Gastrocnemius medialis (tissue), 4 donors: ENCODE results near the gene ENGASE.

ENCODE experiments used
- CTCF ChIP-seq, 5 experiments: fragments of 450-650 bp in 3 of 5; fragments of 200-600 bp in 2 of 5; sonication (generic) in 2 of 5; IDR thresholded peaks in 4 of 5; conservative IDR thresholded peaks in 1 of 5; 1 replicate in 4 of 5; 2 replicates in 1 of 5; pipeline ENCODE4 v1.5.1; 2016 to 2019; ENCODE audit warnings: antibody characterized with exemption in 5 of 5, mild to moderate bottlenecking in 3 of 5, moderate library complexity in 3 of 5
- POLR2A ChIP-seq, 2 donors: fragments of 450-650 bp; IDR thresholded peaks; one replicate each; pipeline ENCODE4 v1.6.1; 2017; ENCODE audit warnings: antibody characterized with exemption in 2 of 2, mild to moderate bottlenecking in 2 of 2, moderate library complexity in 2 of 2

GRCh38 chr17:79073706-79074088 lies 927 bp upstream of the ENGASE start:
- no peak for TF ChIP-seq CTCF (IDR thresholded peaks at IDR 0.05 in 4 of 5, conservative IDR thresholded peaks at IDR 0.05 in 1 of 5)
- TF ChIP-seq POLR2A (IDR thresholded peaks at IDR 0.05): no peak
